Adrenal gland (tissue), 12 donors: ENCODE results near the gene PAGR1. TPM values are rescaled to one million over a fixed set of nuclear protein-coding genes. Genes with fewer than 3 reads are reported as not detected.

Experiments
- DNase-seq, 7 donors: peaks; one replicate each; pipeline ENCODE4 v3.0.0-alpha.2; 2019 to 2020
- H3K27ac ChIP-seq, 5 donors: fragments of 200-600 bp; sonication (generic) in 4 of 5; 1 replicate in 3 of 5; 2 replicates in 2 of 5; pipeline versions ENCODE4 v1.5.1 to v1.8.0; 2016 to 2020; ENCODE audit warnings: mild to moderate bottlenecking in 1 of 5
- H3K27me3 ChIP-seq: fragments of 200-600 bp; 2 replicates; pipeline ENCODE4 v1.8.0; 2021
- H3K36me3 ChIP-seq, 2 donors: fragments of 200-600 bp; replicated peaks in 1 of 2; 1 replicate in 1 of 2; 2 replicates in 1 of 2; pipeline versions ENCODE4 v1.5.1 to v1.8.0; 2018 to 2022
- H3K4me1 ChIP-seq, 2 donors: fragments of 200-600 bp; replicated peaks in 1 of 2; 1 replicate in 1 of 2; 2 replicates in 1 of 2; pipeline versions ENCODE4 v1.5.1 to v1.8.0; 2018 to 2021
- H3K4me3 ChIP-seq, 4 donors: fragments of 200-600 bp; sonication (generic) in 3 of 4; one replicate each; pipeline ENCODE4 v1.5.1; 2016 to 2018
- H3K9me3 ChIP-seq, 3 donors: fragments of 200-600 bp; sonication (generic) in 1 of 3; replicated peaks in 1 of 3; 1 replicate in 2 of 3; 2 replicates in 1 of 3; pipeline versions ENCODE4 v1.5.1 to v1.8.0; 2016 to 2021
- POLR2A ChIP-seq, 2 donors: fragments of 450-650 bp; IDR thresholded peaks; one replicate each; pipeline ENCODE4 v1.6.1; 2017; ENCODE audit warnings: antibody characterized with exemption in 2 of 2, mild to moderate bottlenecking in 2 of 2, moderate library complexity in 1 of 2
- WGBS, 4 donors: extraction: QIAGEN DNeasy Blood & Tissue Kit in 2 of 4; methylation state at CpG; one replicate each; pipeline versions ENCODE4 v1.1.5 to v1.1.7; 2013 to 2017; 5-methylcytosine and 5-hydroxymethylcytosine counted together
- intact Hi-C, 2 donors: fragments of 100-400 bp; cut with DNase I; formaldehyde crosslinking; loops; one replicate each; pipeline versions ENCODE4 v1.14.1 to v1.15.0; 2022 to 2023
- polyA plus RNA-seq, 3 donors: library from polyadenylated mRNA; stranded (reverse); fragments of 200-250 nt in 2 of 3; fragments of 350-450 nt in 1 of 3; fragmentation: Illumina TruSeq in 1 of 3; extraction: RNeasy Lipid Tissue Mini Kit (QIAGEN cat#74804) in 1 of 3; gene quantifications; one replicate each; pipeline ENCODE4 v1.2.3, GENCODE V29; 2013 to 2014
- total RNA-seq, 9 donors: library from RNA; depleted of rRNA in 4 of 9; stranded (reverse); fragments of >200 nt in 4 of 9; fragments of 120-200 nt in 1 of 9; fragmentation: NEBNext Ultra II Directional in 1 of 9; extraction: Animal tissue kit (Norgen Biotek cat#: 25700) in 1 of 9; gene quantifications; one replicate each; pipeline versions ENCODE4 v1.1.0 to v1.2.4, GENCODE V29; 2013 to 2023
- TF ChIP-seq, protein P1 (sequence below), 6 experiments: fragments of 450-650 bp in 4 of 6; fragments of 200-600 bp in 2 of 6; sonication (generic) in 1 of 6; IDR thresholded peaks; 1 replicate in 5 of 6; 2 replicates in 1 of 6; pipeline versions ENCODE4 v1.5.1 to v1.8.0; 2016 to 2021; ENCODE audit warnings: antibody characterized with exemption in 6 of 6, mild to moderate bottlenecking in 2 of 6, moderate library complexity in 1 of 6
- donor health status: healthy with polysubstance abuse.
- donor health status: Bipolar disorder and iron deficiency.
- donor health status: DM: yes; HTN: yes; CAD: no.
- donor health status: DM: no; HTN: no; CAD: no.
- donor health status: DM: no; HTN: no; CAD: no.
- donor health status: DM: yes; HTN: yes; CAD: no.

Gene PAGR1
- total and polyA plus RNA-seq, 12 donors, result 14.2 to 89.1 (median 39.8) TPM

DNA sequence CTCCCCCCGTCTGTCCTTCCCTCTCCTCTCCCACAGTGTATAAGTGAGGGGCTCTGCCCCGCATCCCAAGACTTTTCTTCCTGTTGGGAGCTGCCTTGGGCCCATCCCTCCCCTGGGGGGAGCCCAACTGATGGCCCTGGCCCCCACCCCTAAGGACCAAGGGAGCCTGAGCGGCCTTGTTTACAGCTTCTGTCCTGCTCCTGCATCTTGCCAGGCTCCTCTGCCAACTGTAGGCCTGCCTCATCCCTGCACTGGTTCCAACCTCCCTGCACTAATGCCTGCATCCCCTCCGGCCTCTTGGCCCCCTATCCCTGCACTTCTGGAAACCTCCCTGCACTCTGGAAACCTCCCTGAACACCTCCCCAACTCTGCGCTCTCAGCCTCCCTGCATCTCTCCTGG lies 1.4 kb upstream of the PAGR1 start:
- Histone ChIP-seq H3K4me3 (no peak overlapping the region), H3K27ac (peak overlapping the region in 1 of 5 donors; percentile 97)
- 77 to 94% (median 86%) methylated on average over 5 of the region's 5 CpGs for WGBS, 4 donors

DNA sequence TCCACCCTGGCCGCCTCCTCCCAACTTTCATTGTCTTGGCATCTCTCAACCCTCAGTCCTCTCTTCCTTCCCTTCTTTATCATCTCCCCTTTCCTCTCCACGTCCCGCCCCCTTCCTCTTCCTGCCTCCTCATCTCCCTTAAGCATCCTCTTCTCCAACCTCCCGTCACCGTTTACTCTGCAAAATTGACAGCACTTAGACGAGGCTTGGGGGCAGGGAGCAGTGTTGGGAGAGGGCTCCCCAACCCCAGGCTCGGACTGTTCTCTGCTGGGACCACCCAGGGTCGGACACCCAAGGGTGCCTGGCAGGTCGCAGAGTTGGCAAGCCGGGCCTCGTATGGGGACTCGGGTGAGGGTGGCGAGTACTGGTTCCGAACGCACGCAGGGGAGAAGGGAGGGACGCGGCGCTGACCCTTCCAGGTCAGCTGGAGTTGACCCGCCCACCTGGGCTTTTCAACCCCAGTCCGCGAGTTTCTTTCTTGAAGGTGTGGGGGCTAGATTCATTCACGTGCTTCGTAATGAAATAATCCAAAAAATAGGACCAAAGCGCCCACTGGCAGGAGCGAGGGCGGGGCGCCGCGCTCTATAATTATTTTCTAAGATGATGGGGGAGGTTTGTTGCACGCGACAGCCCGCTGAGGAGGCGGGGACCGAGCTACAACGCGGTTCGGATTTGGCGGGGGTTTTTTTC lies 775 bp upstream of the PAGR1 start:
- peak overlapping the region in 4 of 5 donors; percentile 45 to 97 (median 66) for H3K27ac ChIP-seq
- peak overlapping the region in 1 of 4 donors; percentile 47 for H3K4me3 ChIP-seq
- H3K27me3 ChIP-seq, result no peaks in the 10 kb centered on the region
- no peaks in the 10 kb centered on the region for H3K9me3 ChIP-seq
- peak in 6 of 7 donors; percentile 51 to 79 (median 60) for DNase-seq
- intact Hi-C loops, result no loop called here
- 4 to 9% (median 6%) methylated on average over 32 to 39 of the region's 39 CpGs for WGBS, 4 donors
- TF ChIP-seq, protein P1, sequence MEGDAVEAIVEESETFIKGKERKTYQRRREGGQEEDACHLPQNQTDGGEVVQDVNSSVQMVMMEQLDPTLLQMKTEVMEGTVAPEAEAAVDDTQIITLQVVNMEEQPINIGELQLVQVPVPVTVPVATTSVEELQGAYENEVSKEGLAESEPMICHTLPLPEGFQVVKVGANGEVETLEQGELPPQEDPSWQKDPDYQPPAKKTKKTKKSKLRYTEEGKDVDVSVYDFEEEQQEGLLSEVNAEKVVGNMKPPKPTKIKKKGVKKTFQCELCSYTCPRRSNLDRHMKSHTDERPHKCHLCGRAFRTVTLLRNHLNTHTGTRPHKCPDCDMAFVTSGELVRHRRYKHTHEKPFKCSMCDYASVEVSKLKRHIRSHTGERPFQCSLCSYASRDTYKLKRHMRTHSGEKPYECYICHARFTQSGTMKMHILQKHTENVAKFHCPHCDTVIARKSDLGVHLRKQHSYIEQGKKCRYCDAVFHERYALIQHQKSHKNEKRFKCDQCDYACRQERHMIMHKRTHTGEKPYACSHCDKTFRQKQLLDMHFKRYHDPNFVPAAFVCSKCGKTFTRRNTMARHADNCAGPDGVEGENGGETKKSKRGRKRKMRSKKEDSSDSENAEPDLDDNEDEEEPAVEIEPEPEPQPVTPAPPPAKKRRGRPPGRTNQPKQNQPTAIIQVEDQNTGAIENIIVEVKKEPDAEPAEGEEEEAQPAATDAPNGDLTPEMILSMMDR (IDR thresholded peaks at IDR 0.05), result no peak
- TF ChIP-seq POLR2A (IDR thresholded peaks at IDR 0.05), result no peak
- H3K36me3 ChIP-seq, result peaks cover 0 to 19% of the 10 kb centered on the region in 2 donors
- peaks cover 21 to 63% of the 10 kb centered on the region in 2 donors for H3K4me1 ChIP-seq

More for the DNA sequence above, 1.4 kb upstream of the PAGR1 start:
- no peaks in the 10 kb centered on the region for H3K27me3 ChIP-seq
- no peak for TF ChIP-seq POLR2A (IDR thresholded peaks at IDR 0.05)
- TF ChIP-seq, protein P1 (IDR thresholded peaks at IDR 0.05), result no peak
- peaks cover 21 to 63% of the 10 kb centered on the region in 2 donors for H3K4me1 ChIP-seq
- no peaks in the 10 kb centered on the region for H3K9me3 ChIP-seq
- DNase-seq, result peak in 3 of 7 donors; percentile 13 to 59 (median 19)
- H3K36me3 ChIP-seq, result peaks cover 0 to 24% of the 10 kb centered on the region in 2 donors
- intact Hi-C loops, result no loop called here

DNA sequence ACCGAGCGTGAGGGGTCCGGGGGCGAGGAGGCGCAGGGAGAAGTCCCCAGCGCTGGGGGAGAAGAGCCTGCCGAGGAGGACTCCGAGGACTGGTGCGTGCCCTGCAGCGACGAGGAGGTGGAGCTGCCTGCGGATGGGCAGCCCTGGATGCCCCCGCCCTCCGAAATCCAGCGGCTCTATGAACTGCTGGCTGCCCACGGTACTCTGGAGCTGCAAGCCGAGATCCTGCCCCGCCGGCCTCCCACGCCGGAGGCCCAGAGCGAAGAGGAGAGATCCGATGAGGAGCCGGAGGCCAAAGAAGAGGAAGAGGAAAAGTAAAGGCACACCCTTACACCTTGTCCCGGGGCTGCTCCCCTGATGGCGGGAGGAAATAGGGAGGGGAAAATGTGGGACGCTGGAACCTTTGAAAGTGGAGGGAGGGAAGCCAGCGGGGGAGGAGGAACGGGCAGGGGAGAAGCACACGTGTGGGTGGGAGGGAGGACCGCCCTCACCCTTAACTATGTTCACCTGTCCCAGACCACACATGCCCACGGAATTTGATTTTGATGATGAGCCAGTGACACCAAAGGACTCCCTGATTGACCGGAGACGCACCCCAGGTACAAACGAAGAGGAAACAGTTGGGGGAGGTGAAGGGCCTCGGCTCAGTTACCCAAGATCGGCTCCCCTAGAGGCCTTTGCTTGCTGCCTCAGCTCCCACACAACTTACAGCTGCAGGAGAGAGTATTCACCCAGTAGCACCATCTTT lies 916 bp downstream of the PAGR1 start:
- intact Hi-C loops, result no loop called here
- no peaks in the 10 kb centered on the region for H3K27me3 ChIP-seq
- TF ChIP-seq, protein P1 (IDR thresholded peaks at IDR 0.05), result no peak
- peak in 1 of 2 donors; percentile 77 for TF ChIP-seq POLR2A (IDR thresholded peaks at IDR 0.05)
- H3K4me1 ChIP-seq, result peaks cover 25 to 61% of the 10 kb centered on the region in 2 donors
- no peaks in the 10 kb centered on the region for H3K9me3 ChIP-seq
- H3K27ac ChIP-seq, result peak overlapping the region; percentile 73 to 99 (median 97)
- peak overlapping the region; percentile 58 to 92 (median 78) for H3K4me3 ChIP-seq
- peak; percentile 78 to 87 (median 83) for DNase-seq
- WGBS, 4 donors, result 1 to 7% (median 2%) methylated on average over 15 to 37 of the region's 37 CpGs
- peaks cover 0 to 17% of the 10 kb centered on the region in 2 donors for H3K36me3 ChIP-seq

DNA sequence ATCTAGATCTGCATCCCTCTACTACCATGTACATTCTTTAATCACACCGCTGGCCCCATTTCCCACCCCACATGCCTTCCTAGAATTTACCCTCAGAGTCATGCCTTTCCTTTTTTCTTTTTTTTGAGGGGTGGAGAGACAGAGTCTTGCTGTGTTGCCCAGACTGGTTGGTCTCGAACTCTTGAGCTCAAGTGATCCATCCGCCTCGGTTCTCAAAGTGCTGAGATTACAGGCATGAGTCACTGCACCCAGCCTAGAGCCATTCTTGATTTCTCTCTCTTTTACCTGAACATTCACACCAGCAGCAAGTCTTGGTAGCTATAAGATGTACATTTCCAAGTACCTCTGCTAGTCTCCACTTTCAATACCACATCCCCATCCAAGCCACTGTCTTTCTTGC lies 2.1 kb downstream of the PAGR1 start:
- no peaks in the 10 kb centered on the region for H3K9me3 ChIP-seq
- no peak for TF ChIP-seq POLR2A (IDR thresholded peaks at IDR 0.05)
- TF ChIP-seq, protein P1 (IDR thresholded peaks at IDR 0.05), result no peak
- H3K27ac ChIP-seq, result peak overlapping the region in 2 of 5 donors; percentile 2 to 97
- DNase-seq, result no peak
- intact Hi-C loops, result loop anchor here in 1 of 2 donors (2.0 kb wide), 1 partner anchor 31 kb away; no protein-coding TSS in a partner anchor
- peaks cover 31 to 61% of the 10 kb centered on the region in 2 donors for H3K4me1 ChIP-seq
- no peak overlapping the region for H3K4me3 ChIP-seq
- 61 to 75% (median 68%) methylated on average over 4 of the region's 4 CpGs for WGBS, 4 donors
- H3K27me3 ChIP-seq, result no peaks in the 10 kb centered on the region
- peaks cover 0 to 17% of the 10 kb centered on the region in 2 donors for H3K36me3 ChIP-seq
